OCI-LY3 (cell line): ENCODE measurements around the gene NCAPG2.

Experiments used
- H2AFZ ChIP-seq: fragments of 200-600, 300-600 bp; shearing (Covaris generic); 2 replicates; pipeline ENCODE4 v1.6.0; 2014; ENCODE audit warnings: antibody characterized with exemption, low read depth, low read length
- H3K27ac ChIP-seq: fragments of 200-600, 300-600 bp; sonication (generic); 2 replicates; pipeline ENCODE4 v1.5.1; 2014; ENCODE audit warnings: mild to moderate bottlenecking, low read length, moderate library complexity, mixed read lengths
- H3K27me3 ChIP-seq: fragments of 200-600, 300-600 bp; sonication (generic); 2 replicates; pipeline ENCODE4 v1.6.1; 2014; ENCODE audit warnings: low read depth, low read length, mixed read lengths
- H3K36me3 ChIP-seq: fragments of 200-600, 300-600 bp; sonication (generic); replicated peaks from 2 replicates; pipeline ENCODE3; 2014; ENCODE audit warnings: low read depth, low read length, mixed read lengths
- H3K4me1 ChIP-seq: fragments of 300-600, 200-600 bp; sonication (generic); 2 replicates; pipeline ENCODE4 v1.6.1; 2014; ENCODE audit warnings: low read length, mixed read lengths
- H3K4me2 ChIP-seq: fragments of 200-600, 300-600 bp; sonication (generic); 2 replicates; pipeline ENCODE4 v1.6.1; 2014; ENCODE audit warnings: low read length, mixed read lengths
- H3K4me3 ChIP-seq: fragments of 300-600, 200-600 bp; sonication (generic); 2 replicates; pipeline ENCODE4 v1.5.1; 2014; ENCODE audit warnings: antibody characterized with exemption, mild to moderate bottlenecking, low read length, moderate library complexity
- H3K79me2 ChIP-seq: fragments of 300-600, 200-600 bp; shearing (Covaris generic); 2 replicates; pipeline ENCODE4 v1.6.1; 2014; ENCODE audit warnings: mild to moderate bottlenecking, low read length, mixed read lengths
- H3K9ac ChIP-seq: fragments of 300-600, 200-600 bp; shearing (Covaris generic); 2 replicates; pipeline ENCODE4 v1.6.0; 2014; ENCODE audit warnings: mild to moderate bottlenecking, low read length, moderate library complexity
- H3K9me3 ChIP-seq: fragments of 200-600, 300-600 bp; shearing (Covaris generic); 2 replicates; pipeline ENCODE4 v1.6.1; 2014; ENCODE audit warnings: low read length, mixed read lengths; ENCODE audit not compliant: insufficient read depth
- H4K20me1 ChIP-seq: fragments of 200-600, 300-600 bp; sonication (generic); 2 replicates; pipeline ENCODE4 v1.6.1; 2016; ENCODE audit warnings: low read length, mixed read lengths; ENCODE audit not compliant: insufficient read depth
- EZH2phosphoT487 ChIP-seq: fragments of 200-600 bp; shearing (Covaris generic); IDR thresholded peaks from 2 replicates; pipeline ENCODE4 v1.6.1; 2018; ENCODE audit warnings: antibody characterized with exemption, mixed run types, low read depth
- TF ChIP-seq, protein P1 (sequence below): fragments of 200-600, 300-600 bp; sonication (generic); IDR thresholded peaks from 2 replicates; pipeline ENCODE4 v1.5.1; 2014; ENCODE audit warnings: antibody characterized with exemption, low read length, low read depth

NCAPG2 gene

DNA sequence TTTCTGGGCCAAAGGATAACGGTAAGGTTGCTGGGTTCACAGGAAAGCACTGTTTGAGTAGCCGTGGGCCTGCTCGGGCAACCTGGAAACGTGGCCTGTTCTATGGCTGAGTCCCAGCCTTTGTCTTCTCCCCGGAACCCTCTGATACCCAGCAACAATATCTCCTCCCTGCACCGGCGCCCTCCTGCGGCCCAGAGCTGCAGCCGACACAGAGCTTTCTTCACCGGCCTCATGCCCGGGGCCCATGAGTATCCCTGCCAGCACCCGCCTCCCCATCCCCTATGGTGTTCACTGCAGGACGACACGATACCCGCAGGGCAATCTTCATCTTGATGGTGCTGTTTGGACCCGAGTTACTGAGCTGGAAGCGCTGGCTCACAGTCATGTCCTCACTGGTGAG, 38.6 kb upstream of the NCAPG2 start:
- Histone ChIP-seq H3K27ac (no peak overlapping the region), H3K36me3 (peaks cover 20% of the 10 kb centered on the region), H3K27me3 (no peaks in the 10 kb centered on the region)

DNA sequence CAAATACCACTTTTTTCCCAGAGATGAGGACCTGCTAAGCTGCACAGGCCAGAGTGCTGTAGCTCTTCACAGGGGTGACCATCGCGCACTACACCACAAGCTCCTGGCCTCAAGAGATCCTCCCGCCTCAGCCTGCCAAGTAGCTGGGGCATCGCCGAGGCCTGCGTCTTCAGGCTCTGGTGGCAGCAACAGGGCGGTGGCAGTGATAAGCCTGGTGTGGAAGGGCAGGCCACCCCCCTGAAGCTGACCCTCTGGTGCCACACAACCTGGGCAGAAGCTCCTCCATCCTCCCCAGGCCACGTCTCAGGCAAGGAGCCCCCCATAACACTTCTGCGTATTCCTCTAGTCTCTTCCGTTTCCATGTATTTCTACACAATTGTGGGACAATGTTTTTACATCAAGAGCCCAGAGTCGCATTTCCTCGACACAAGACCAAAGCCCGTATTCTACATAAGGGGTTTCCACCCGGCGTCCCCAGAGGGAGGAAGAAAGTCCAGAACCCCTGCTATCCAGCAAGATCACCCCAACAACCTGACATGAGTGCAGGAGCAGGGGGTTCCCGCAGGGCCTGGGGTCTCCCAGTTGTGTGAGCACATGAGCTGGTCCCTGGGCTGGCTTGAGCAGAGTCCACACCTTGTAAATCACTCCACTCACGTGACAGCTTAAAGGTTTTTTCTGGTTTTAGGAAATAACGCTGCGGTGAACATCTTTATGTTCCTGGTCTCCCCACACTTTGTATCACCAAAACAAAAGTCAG, 37.6 kb upstream of the NCAPG2 start:
- H3K79me2 ChIP-seq, result no peaks in the 10 kb centered on the region
- H3K9ac ChIP-seq, result no peak overlapping the region
- no peak overlapping the region for H3K4me3 ChIP-seq
- no peak overlapping the region for H3K27ac ChIP-seq
- no peaks in the 10 kb centered on the region for H3K9me3 ChIP-seq
- H4K20me1 ChIP-seq, result no peaks in the 10 kb centered on the region
- no peaks in the 10 kb centered on the region for H3K4me1 ChIP-seq
- TF ChIP-seq EZH2phosphoT487, result no peak
- TF ChIP-seq, protein P1, sequence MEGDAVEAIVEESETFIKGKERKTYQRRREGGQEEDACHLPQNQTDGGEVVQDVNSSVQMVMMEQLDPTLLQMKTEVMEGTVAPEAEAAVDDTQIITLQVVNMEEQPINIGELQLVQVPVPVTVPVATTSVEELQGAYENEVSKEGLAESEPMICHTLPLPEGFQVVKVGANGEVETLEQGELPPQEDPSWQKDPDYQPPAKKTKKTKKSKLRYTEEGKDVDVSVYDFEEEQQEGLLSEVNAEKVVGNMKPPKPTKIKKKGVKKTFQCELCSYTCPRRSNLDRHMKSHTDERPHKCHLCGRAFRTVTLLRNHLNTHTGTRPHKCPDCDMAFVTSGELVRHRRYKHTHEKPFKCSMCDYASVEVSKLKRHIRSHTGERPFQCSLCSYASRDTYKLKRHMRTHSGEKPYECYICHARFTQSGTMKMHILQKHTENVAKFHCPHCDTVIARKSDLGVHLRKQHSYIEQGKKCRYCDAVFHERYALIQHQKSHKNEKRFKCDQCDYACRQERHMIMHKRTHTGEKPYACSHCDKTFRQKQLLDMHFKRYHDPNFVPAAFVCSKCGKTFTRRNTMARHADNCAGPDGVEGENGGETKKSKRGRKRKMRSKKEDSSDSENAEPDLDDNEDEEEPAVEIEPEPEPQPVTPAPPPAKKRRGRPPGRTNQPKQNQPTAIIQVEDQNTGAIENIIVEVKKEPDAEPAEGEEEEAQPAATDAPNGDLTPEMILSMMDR, result no peak
- no peaks in the 10 kb centered on the region for H3K27me3 ChIP-seq
- H2AFZ ChIP-seq, result no peak overlapping the region
- H3K36me3 ChIP-seq, result peaks cover 16% of the 10 kb centered on the region
- H3K4me2 ChIP-seq, result no peak overlapping the region

More for the DNA sequence above, 38.6 kb upstream of the NCAPG2 start:
- no peaks in the 10 kb centered on the region for H3K79me2 ChIP-seq
- no peaks in the 10 kb centered on the region for H3K9me3 ChIP-seq
- H3K9ac ChIP-seq, result no peak overlapping the region
- TF ChIP-seq, protein P1, result no peak
- TF ChIP-seq EZH2phosphoT487, result no peak
- H3K4me3 ChIP-seq, result no peak overlapping the region
- H3K4me1 ChIP-seq, result no peaks in the 10 kb centered on the region
- H3K4me2 ChIP-seq, result no peak overlapping the region
- no peaks in the 10 kb centered on the region for H4K20me1 ChIP-seq
- no peak overlapping the region for H2AFZ ChIP-seq

DNA sequence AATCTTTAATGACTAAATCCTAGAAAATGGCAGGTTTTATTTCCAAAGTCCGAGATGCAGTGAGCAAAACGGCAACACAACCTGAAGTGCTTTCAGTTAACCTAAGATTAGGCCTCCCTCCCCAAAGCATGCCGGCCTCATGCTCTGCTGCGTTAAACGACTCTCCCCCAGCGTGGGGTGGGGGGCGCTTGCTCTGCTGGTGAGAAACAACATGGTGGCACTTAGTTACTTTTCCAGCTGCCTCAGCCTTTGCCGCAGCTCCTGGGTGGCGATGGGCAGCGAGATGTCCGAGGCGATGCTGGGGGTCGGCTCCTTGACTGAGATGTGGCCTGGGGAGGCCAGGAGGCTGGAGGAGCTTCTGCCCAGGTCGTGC, 36.7 kb upstream of the NCAPG2 start:
- Histone ChIP-seq H3K36me3 (peaks cover 16% of the 10 kb centered on the region), H3K4me3 (no peak overlapping the region), H3K79me2 (no peaks in the 10 kb centered on the region), H3K4me1 (no peaks in the 10 kb centered on the region), H3K27me3 (no peaks in the 10 kb centered on the region), H3K27ac (no peak overlapping the region), H3K9me3 (no peaks in the 10 kb centered on the region), H3K4me2 (no peak overlapping the region), H2AFZ (no peak overlapping the region), H4K20me1 (no peaks in the 10 kb centered on the region), H3K9ac (no peak overlapping the region)
- TF ChIP-seq, protein P1, result no peak
- TF ChIP-seq EZH2phosphoT487, result no peak

DNA sequence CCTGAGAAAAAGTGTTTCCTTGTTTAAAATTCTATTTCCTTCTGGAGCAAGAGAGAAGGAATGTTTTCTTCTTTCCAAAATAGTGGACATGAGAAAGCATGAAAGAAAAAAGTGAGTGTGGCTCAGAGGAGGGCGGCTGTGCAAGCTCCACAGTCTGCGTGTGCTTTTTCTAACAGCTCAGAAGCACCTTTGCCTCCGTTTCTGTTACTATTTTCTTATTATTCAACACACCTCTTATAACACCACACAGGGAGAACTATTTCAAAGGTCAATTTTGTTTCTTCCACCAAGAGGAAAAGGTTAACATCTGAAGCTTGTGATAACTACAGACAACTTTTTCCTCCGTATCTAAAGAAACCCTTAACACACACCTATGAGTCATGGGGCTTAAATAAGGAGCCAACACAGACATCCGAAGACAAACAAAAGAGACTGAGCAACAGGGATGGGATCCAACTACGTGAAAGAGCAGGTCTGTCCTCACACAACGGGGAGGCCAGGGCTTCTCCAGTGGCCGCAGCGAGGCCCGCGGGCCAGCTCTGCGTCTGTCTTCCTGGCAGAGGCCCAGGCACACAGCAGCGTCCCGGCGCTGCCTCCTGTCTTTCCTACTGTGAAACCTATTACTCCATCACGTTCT, 36.2 kb upstream of the NCAPG2 start:
- Histone ChIP-seq H3K4me3 (no peak overlapping the region), H3K79me2 (no peaks in the 10 kb centered on the region), H3K9ac (no peak overlapping the region), H4K20me1 (no peaks in the 10 kb centered on the region), H2AFZ (no peak overlapping the region), H3K9me3 (no peaks in the 10 kb centered on the region), H3K36me3 (peaks cover 16% of the 10 kb centered on the region), H3K27me3 (no peaks in the 10 kb centered on the region), H3K27ac (no peak overlapping the region), H3K4me1 (no peaks in the 10 kb centered on the region), H3K4me2 (no peak overlapping the region)
- no peak for TF ChIP-seq EZH2phosphoT487
- TF ChIP-seq, protein P1, result no peak
